ENCODE measurements around the gene ZNF362. TPM values are rescaled to one million over a fixed set of nuclear protein-coding genes. Genes with fewer than 3 reads are reported as not detected.

Gene ZNF362
- total and polyA plus RNA-seq, 10 of the 15 experiments (the other 5 are each of a cell fraction or from before 2014, with no cell fraction given): 0.74 to 22.8 (median 7.4) TPM

DNA sequence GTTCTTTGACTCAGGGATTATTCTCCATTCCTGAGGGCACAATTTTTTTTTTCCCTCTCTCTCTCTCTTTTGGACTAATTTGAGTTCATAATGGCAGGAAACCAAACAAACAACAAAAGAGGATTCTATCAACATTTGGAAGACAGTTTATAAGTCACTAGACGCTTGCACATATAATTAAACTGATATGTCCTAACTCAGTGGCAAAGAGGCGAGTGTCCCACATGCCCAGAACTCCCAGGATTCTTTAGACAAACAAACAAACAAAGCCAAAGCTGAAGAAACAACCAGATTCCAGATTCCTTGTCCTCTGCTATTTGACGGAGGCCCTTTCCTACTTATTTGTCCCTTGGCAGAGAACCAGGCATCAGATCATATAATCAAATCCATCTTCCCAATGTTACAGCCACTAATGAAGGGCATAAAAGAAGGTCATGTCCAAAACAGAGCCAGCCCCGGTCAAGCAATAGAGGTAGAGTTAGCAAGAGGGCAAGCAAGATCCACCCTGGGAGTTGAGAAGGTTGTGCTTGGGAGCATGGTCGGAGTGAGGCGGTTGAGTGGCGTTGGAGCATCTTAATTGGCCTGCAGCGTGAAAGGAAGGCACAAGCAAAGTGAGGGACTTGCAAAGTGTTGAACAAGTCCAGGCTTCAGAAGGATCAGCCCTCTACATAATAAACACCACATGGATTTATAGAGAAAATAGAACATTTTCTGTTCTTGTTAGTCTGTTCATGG is 30.3 kb downstream of the ZNF362 start:
- H3K27ac ChIP-seq (ENCODE audit: control insufficient read depth, insufficient read depth): no peak overlapping the region
- H2AFZ ChIP-seq (ENCODE audit: control insufficient read depth, low read depth, low read length): no peak overlapping the region
- no peaks in the 10 kb centered on the region for H3K79me2 ChIP-seq (ENCODE audit: control insufficient read depth, insufficient read depth, low read length)
- no peaks in the 10 kb centered on the region for H3K4me1 ChIP-seq (ENCODE audit: control insufficient read depth, insufficient read depth, low read length)
- H3K36me3 ChIP-seq (ENCODE audit: control insufficient read depth in 2 of 2, insufficient read depth in 2 of 2, low read length in 1 of 2): peaks cover 0 to 3% of the 10 kb centered on the region in 2 experiments; a peak in 2 of 4 replicates
- no peaks in the 10 kb centered on the region; the same call in 2 of the 3 replicates for H3K9me3 ChIP-seq (replicated peaks; ENCODE audit: control insufficient read depth, insufficient read depth, low read length)
- intact Hi-C loops (cut with micrococcal nuclease; ENCODE audit: unreplicated experiment) (no loop called here), in situ Hi-C loops (cut with MboI) (no loop called here)
- no peak for TF ChIP-seq SREBF2 (IDR thresholded peaks at IDR 0.05; ENCODE audit: low read length)
- no peak for TF ChIP-seq RAD21 (IDR thresholded peaks at IDR 0.05; ENCODE audit: insufficient read depth, low read depth, low read length)
- TF ChIP-seq GATAD2B (conservative IDR thresholded peaks at IDR 0.05; ENCODE audit: low read depth): no peak
- TF ChIP-seq, protein P1, sequence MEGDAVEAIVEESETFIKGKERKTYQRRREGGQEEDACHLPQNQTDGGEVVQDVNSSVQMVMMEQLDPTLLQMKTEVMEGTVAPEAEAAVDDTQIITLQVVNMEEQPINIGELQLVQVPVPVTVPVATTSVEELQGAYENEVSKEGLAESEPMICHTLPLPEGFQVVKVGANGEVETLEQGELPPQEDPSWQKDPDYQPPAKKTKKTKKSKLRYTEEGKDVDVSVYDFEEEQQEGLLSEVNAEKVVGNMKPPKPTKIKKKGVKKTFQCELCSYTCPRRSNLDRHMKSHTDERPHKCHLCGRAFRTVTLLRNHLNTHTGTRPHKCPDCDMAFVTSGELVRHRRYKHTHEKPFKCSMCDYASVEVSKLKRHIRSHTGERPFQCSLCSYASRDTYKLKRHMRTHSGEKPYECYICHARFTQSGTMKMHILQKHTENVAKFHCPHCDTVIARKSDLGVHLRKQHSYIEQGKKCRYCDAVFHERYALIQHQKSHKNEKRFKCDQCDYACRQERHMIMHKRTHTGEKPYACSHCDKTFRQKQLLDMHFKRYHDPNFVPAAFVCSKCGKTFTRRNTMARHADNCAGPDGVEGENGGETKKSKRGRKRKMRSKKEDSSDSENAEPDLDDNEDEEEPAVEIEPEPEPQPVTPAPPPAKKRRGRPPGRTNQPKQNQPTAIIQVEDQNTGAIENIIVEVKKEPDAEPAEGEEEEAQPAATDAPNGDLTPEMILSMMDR (IDR thresholded peaks at IDR 0.05 in 2 of 3, conservative IDR thresholded peaks at IDR 0.05 in 1 of 3; ENCODE audit: control insufficient read depth in 2 of 3, extremely low read depth in 1 of 3, insufficient read depth in 1 of 3, low read depth in 3 of 3, low read length in 3 of 3): no peak
- no peak for TF ChIP-seq EP300 (IDR thresholded peaks at IDR 0.05; ENCODE audit: borderline replicate concordance in 1 of 2, control insufficient read depth in 1 of 2, low read depth in 2 of 2, low read length in 2 of 2)
- TF ChIP-seq, protein P2, sequence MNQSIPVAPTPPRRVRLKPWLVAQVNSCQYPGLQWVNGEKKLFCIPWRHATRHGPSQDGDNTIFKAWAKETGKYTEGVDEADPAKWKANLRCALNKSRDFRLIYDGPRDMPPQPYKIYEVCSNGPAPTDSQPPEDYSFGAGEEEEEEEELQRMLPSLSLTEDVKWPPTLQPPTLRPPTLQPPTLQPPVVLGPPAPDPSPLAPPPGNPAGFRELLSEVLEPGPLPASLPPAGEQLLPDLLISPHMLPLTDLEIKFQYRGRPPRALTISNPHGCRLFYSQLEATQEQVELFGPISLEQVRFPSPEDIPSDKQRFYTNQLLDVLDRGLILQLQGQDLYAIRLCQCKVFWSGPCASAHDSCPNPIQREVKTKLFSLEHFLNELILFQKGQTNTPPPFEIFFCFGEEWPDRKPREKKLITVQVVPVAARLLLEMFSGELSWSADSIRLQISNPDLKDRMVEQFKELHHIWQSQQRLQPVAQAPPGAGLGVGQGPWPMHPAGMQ (IDR thresholded peaks at IDR 0.05; ENCODE audit: borderline replicate concordance): no peak
- no peak for TF ChIP-seq LARP7 (IDR thresholded peaks at IDR 0.05)
- no peak for TF ChIP-seq ZNF217 (IDR thresholded peaks at IDR 0.05)
- no peak for TF ChIP-seq SIN3A (IDR thresholded peaks at IDR 0.05; ENCODE audit: low read depth, low read length)
- TF ChIP-seq CHD1 (IDR thresholded peaks at IDR 0.05; ENCODE audit: low read depth, low read length): no peak
- TF ChIP-seq TCF12 (IDR thresholded peaks at IDR 0.05; ENCODE audit: low read depth, low read length): no peak
- H3K9ac ChIP-seq (ENCODE audit: control insufficient read depth, insufficient read depth, low read length): no peak overlapping the region
- FAIRE-seq (no peak), DNase-seq (ENCODE audit: low read depth, low spot score) (no peak), ATAC-seq (no peak)
- ChIA-PET POLR2A (no interaction called here), SMC1A (ENCODE audit: uncharacterized antibody, unreplicated experiment) (no interaction called here), CTCF (interaction anchor here (1.0 kb wide), 1 partner anchor 9 kb away, joined by 4 read pairs; no protein-coding TSS in a partner anchor), RAD21 (ENCODE audit: unreplicated experiment) (no interaction called here)
- WGBS (ENCODE audit: insufficient coverage, insufficient replicate concordance, low lambda C conversion rate, missing lambda C conversion rate): 63% methylated on average over 8 of the region's 8 CpGs
- no TSS peak for BruUV-seq (replicated peaks)
- no peak overlapping the region for H3K4me2 ChIP-seq (ENCODE audit: control insufficient read depth, insufficient read depth)
- H3K27me3 ChIP-seq (replicated peaks in 1 of 2; ENCODE audit: control insufficient read depth in 2 of 2, insufficient read depth in 2 of 2, low read length in 1 of 2): no peaks in the 10 kb centered on the region
- H3K4me3 ChIP-seq: no peak overlapping the region
- no peaks in the 10 kb centered on the region for H4K20me1 ChIP-seq (ENCODE audit: control insufficient read depth, insufficient read depth)

All from GM12878 (cell line).